NCI-H446 treated with DMSO at 0.1 percent for 48 hours (cell line): ENCODE data around the gene ZFAND3.

Experiments
- DNase-seq: peaks from one replicate; lab custom pipeline; 2025; lab: John Stamatoyannopoulos, UW

The ZFAND3 gene

GRCh38 chr6:38170666-38171355 lies 351.3 kb downstream of the ZFAND3 start:
- no peak for DNase-seq

GRCh38 chr6:38171997-38172738 lies 352.6 kb downstream of the ZFAND3 start:
- DNase-seq: no peak

GRCh38 chr6:38172739-38173410 lies 353.3 kb downstream of the ZFAND3 start:
- DNase-seq: no peak

- DNase-seq: no peak
These were observed 354.4 kb downstream of the ZFAND3 start for GRCh38 chr6:38173909-38174308.

- no peak for DNase-seq
These were observed 354.8 kb downstream of the ZFAND3 start for GRCh38 chr6:38174315-38174714.

GRCh38 chr6:38174806-38175495 lies 355.4 kb downstream of the ZFAND3 start:
- no peak for DNase-seq

- no peak for DNase-seq
These were observed 356.3 kb downstream of the ZFAND3 start for GRCh38 chr6:38175786-38176185.

- DNase-seq: no peak
These were observed 357.5 kb downstream of the ZFAND3 start for GRCh38 chr6:38176797-38177751.

- DNase-seq: no peak
These were observed 358.5 kb downstream of the ZFAND3 start for GRCh38 chr6:38177882-38178583.

- no peak for DNase-seq
These were observed 359.0 kb downstream of the ZFAND3 start for GRCh38 chr6:38178584-38178886.

- DNase-seq: no peak
These were observed 359.8 kb downstream of the ZFAND3 start for GRCh38 chr6:38179300-38179699.

- no peak for DNase-seq
These were observed 360.4 kb downstream of the ZFAND3 start for GRCh38 chr6:38179794-38180430.

- DNase-seq: no peak
These were observed 361.1 kb downstream of the ZFAND3 start for GRCh38 chr6:38180586-38180985.

- no peak for DNase-seq
These were observed 362.9 kb downstream of the ZFAND3 start for GRCh38 chr6:38182426-38182825.

- no peak for DNase-seq
These were observed 364.5 kb downstream of the ZFAND3 start for GRCh38 chr6:38183856-38184584.

GRCh38 chr6:38184585-38185080 lies 365.1 kb downstream of the ZFAND3 start:
- DNase-seq: no peak

- DNase-seq: no peak
These were observed 365.7 kb downstream of the ZFAND3 start for GRCh38 chr6:38185244-38185643.

- no peak for DNase-seq
These were observed 366.2 kb downstream of the ZFAND3 start for GRCh38 chr6:38185752-38186151.

- no peak for DNase-seq
These were observed 367.8 kb downstream of the ZFAND3 start for GRCh38 chr6:38187325-38187724.
